DMS53 (cell line): ENCODE measurements around the gene C11orf68.
A peak's percentile ranks its signal among the peaks of the same experiment; 100 is the strongest.
"Not testable (repeated sequence)": the region's sequence is repeated elsewhere in the genome, so short reads cannot be mapped to it uniquely, and the experiment has no call there.

Source experiments
- DNase-seq: peaks from one replicate; lab custom pipeline; 2025; lab: John Stamatoyannopoulos, UW

C11orf68 gene

GRCh38 chr11:65915101-65915820 lies 3.6 kb downstream of the C11orf68 start:
- DNase-seq: no peak

GRCh38 chr11:65912845-65913244 lies 6.0 kb downstream of the C11orf68 start:
- no peak for DNase-seq

GRCh38 chr11:65911682-65912568 lies 6.9 kb downstream of the C11orf68 start:
- peak; percentile 74 for DNase-seq

- no peak for DNase-seq
Observed at GRCh38 chr11:65907878-65908277, 11.0 kb downstream of the C11orf68 start.

- no peak for DNase-seq
Observed at GRCh38 chr11:65906602-65907001, 12.3 kb downstream of the C11orf68 start.

GRCh38 chr11:65903715-65904114 lies 15.1 kb downstream of the C11orf68 start:
- DNase-seq: no peak

GRCh38 chr11:65903068-65903481 lies 15.8 kb downstream of the C11orf68 start:
- no peak for DNase-seq

- DNase-seq: no peak
Observed at GRCh38 chr11:65900899-65901180, 18.0 kb downstream of the C11orf68 start.

- DNase-seq: peak; percentile 98
Observed at GRCh38 chr11:65900125-65900898, 18.6 kb downstream of the C11orf68 start, which contains the start of gene FOSL1. Gene FOSL1, minus strand, starts transcription at chr11:65900388. Its CDS starts 49 bp downstream, at chr11:65900339.

- DNase-seq: peak; percentile 88
Observed at GRCh38 chr11:65899356-65900124, 19.3 kb downstream of the C11orf68 start.

- DNase-seq: no peak
Observed at GRCh38 chr11:65898656-65899355, 20.1 kb downstream of the C11orf68 start.

GRCh38 chr11:65897020-65897471 lies 21.8 kb downstream of the C11orf68 start:
- DNase-seq: no peak

- no peak for DNase-seq
Observed at GRCh38 chr11:65896034-65896999, 22.5 kb downstream of the C11orf68 start.

GRCh38 chr11:65895482-65895981 lies 23.3 kb downstream of the C11orf68 start:
- no peak for DNase-seq

- DNase-seq: no peak
Observed at GRCh38 chr11:65894034-65894591, 24.7 kb downstream of the C11orf68 start.

- no peak for DNase-seq
Observed at GRCh38 chr11:65892661-65893317, 26.1 kb downstream of the C11orf68 start.

GRCh38 chr11:65892137-65892540 lies 26.7 kb downstream of the C11orf68 start:
- DNase-seq: not testable (repeated sequence)
